Mammary epithelial cell (primary cell): ENCODE measurements around the gene ELOVL5.

Source experiments
- EZH2 ChIP-seq: IDR thresholded peaks from 2 replicates; pipeline ENCODE4 v1.6.1; 2012; ENCODE audit warnings: low read length, inconsistent platforms, borderline replicate concordance
- TF ChIP-seq, protein P1 (sequence below), 2 donors: IDR thresholded peaks in 1 of 2; conservative IDR thresholded peaks in 1 of 2; 2 replicates each; pipeline ENCODE4 v1.5.1; 2011 to 2012; ENCODE audit warnings: inconsistent platforms in 2 of 2, low read length in 2 of 2, mild to moderate bottlenecking in 2 of 2, control low read depth in 1 of 2, low read depth in 1 of 2; ENCODE audit not compliant: insufficient read depth in 1 of 2; ENCODE audit errors: extremely low read depth in 1 of 2

DNA sequence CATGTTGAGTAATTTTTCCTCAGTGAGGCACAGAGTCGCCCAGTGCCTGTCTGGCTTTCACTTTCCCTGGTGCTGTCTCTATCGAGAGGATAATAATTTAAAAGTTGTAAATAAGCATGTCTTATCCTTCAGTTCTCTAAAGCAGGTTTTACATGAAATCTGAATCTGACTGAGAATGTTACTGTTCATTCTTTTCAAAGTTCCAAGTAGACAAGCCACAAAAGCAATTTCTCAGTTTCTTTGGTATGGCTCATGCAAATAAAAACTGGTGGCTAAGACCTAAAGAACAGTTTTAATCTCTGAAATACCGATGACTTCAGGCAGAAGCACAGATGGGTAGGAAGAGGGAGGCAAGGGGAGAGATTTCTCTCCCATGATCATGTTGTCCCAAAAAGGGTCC is 112.5 kb downstream of the ELOVL5 start:
- TF ChIP-seq, protein P1, sequence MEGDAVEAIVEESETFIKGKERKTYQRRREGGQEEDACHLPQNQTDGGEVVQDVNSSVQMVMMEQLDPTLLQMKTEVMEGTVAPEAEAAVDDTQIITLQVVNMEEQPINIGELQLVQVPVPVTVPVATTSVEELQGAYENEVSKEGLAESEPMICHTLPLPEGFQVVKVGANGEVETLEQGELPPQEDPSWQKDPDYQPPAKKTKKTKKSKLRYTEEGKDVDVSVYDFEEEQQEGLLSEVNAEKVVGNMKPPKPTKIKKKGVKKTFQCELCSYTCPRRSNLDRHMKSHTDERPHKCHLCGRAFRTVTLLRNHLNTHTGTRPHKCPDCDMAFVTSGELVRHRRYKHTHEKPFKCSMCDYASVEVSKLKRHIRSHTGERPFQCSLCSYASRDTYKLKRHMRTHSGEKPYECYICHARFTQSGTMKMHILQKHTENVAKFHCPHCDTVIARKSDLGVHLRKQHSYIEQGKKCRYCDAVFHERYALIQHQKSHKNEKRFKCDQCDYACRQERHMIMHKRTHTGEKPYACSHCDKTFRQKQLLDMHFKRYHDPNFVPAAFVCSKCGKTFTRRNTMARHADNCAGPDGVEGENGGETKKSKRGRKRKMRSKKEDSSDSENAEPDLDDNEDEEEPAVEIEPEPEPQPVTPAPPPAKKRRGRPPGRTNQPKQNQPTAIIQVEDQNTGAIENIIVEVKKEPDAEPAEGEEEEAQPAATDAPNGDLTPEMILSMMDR (conservative IDR thresholded peaks at IDR 0.05 in 1 of 2, IDR thresholded peaks at IDR 0.05 in 1 of 2; ENCODE audit: extremely low read depth in 1 of 2, insufficient read depth in 1 of 2, low read depth in 1 of 2, low read length in 2 of 2) = no peak
- no peak for TF ChIP-seq EZH2
